Measurements from ENCODE around the gene CTPS1.

Gene CTPS1

DNA sequence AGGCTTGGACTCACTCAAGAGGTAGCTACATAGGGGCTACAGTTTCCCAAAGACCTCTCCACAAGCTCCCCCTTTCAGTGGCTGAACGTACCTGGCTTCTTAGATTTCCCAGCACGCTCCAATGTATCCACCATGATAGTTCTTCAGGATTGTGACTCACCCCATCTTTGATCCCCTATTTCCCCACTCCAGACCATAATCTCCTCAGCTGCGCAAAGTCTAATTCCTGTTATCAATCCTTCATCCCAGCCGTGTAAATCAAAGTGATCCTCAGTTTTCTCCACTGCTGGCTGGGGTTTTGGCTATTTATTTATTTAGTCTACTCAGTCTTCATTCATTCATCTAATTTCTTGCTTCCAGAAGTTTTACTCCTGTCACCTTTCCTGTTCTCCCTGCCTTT, 13.1 kb upstream of the CTPS1 start:
- no peak for DNase-seq (ENCODE audit: low spot score)

DNA sequence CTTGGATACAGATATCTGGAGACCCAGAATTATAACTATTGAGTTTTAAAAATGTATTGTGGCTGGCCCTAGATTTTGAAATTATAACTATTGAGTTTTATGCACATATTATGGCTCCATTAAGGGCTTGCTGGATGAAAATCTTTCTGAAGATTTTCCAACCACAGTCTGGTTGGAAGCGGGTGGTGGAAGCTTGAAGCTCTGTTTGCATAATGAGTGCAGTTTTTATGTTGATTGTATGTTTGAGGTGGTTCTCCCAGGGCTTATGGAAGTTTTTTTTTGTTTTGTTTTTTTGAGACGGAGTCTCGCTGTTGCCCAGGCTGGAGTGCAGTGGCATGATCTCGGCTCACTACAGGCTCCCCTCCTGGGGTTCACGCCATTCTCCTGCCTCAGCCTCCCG, 10.1 kb upstream of the CTPS1 start:
- no peak for DNase-seq (ENCODE audit: low spot score)

DNA sequence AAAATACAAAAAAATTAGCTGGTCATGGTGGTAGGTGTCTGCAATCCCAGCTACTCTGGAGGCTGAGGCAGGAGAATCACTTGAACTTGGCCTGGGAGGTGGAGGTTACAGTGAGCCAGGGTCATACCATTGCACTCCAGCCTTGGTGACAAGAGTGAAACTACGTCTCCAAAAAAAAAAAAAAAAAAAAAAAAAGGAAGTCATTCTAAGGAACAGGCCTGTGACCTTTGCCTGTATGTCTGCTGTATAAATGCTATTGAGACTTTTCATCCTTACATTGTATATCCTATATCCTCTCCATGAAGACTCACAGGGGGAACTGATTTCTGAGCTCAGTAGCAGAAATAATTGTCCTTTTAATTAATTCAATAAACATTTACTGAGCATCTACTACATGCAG, 7.5 kb upstream of the CTPS1 start:
- no peak for DNase-seq (ENCODE audit: low spot score)

DNA sequence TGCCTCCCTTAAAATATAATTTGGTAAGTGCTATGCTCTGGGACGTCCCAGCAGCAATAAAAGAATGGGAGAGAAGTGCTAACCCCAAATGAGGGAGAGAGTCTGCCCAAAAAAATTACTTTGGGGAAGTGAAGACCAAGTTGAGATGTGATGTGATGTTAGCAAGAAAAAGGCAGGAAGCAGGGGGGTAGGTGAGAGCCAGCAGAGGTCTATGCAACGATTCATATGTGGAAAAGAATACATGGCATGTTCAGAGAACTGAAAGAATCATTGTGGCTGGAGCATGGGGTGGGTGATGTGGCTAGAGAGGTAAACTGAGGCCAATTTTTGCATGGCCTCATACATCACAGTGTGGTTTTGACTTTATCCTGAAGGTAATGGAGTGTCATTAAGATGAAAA, 5.6 kb upstream of the CTPS1 start:
- no peak for DNase-seq (ENCODE audit: low spot score)

DNA sequence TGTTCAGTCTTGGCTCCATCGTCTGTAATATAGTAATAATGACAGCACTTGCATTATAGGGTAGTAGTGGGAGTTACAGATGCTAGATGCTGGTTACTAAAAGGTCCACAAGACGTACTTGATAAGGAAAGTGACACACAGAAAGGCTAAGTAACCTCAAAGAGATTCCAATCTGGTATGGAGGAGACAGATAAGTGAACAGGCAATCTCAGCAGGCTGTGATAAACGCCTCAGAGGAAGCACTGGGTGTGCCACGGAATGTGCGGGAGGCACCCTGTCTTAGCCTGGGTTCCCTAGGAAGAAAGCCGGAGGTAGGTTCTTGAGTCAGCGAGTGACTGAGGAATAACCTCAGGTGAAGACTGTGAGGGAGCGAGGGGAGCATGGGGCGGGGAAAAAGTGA, 4.6 kb upstream of the CTPS1 start:
- no peak for DNase-seq (ENCODE audit: low spot score)

DNA sequence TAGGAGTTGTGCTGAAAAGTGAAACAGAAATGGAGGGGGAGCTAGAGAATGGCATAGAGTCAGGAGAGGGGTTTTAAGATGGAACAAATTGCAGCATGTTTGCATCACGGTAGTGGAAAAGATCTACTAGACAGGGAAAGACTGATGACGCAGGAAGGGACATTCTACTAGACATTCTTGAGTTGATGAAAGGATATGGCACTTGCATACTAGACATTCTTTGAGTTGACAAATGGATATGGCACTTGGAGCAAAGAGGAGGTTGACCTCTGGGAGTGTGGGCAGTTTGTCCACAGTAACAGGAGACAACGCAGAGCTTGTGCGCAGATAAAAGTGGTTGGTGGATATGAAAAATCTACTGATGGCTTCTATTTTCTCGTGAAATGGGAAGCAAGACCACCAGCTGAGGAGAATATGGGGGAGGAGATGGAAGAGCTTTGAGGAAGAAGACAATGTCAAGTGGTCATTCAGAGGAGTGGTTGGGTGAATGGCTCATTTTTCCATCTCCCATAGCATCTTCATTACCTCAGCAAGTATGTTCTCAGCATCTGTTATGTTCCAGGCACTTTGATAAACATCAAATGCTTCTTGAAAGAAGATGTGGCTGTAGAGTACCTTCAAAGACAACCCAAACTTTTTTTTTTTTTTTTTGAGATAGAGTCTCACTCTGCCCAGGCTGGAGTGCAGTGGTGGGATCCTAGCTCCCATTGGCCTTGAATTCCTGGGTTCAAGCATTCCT, 2.4 kb upstream of the CTPS1 start:
- DNase-seq (ENCODE audit: low spot score), result no peak

DNA sequence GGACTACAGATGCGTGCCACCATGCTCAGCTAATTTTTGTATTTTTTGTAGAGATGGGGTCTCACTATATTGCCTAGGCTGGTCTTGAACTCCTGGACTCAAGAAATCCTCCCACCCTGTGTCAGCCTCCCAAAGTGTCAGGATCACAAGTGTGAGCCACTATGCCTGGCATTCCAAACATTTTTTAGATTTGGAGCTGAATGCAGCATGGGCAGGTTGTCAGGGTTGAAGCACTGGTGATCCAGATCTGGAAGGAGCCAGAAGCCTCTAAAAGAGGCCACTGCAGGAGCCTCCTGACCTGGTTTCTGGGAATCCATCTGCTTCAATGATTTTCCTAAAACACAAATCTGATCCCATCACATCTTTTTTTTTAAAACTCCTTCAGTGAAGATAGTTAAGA, 1.8 kb upstream of the CTPS1 start:
- no peak for DNase-seq (ENCODE audit: low spot score)

DNA sequence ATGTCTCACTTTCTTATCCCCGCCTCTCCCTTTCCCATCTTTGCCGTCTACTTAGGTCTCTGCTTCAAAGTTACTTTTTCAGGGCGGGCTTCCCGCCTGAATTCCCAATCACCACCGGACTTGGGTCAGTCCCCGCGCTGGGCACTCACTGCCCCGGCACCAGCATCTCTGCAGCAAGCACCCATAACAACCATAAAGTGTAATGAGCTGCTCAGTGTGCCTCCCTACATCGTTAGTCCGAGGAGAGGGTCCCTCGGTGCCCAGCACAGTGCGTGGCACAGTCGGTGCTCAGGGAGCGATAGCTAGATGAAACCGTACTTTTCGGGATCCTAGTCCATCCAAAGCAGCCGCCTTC, 633 bp upstream of the CTPS1 start:
- DNase-seq (ENCODE audit: low spot score), result no peak

DNA sequence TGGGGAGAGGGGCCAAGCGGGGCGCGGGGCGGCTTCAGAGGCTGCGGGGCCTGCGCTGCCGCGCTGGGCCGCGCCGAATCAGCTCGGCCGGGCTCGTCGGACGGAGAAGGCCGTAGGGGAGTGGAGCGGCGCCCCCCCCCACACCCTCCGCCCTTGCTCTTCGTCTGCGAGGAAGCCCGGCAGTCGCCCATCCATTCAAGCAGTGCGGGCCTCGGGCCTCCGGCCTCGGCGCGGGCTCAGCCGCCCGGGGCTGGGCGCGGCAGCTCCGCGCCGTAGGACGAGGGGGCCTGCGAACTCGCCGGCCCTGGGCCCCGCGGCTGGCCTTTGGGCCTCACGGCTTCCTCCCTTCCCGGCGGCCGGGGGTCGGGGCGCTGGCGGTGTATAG, 564 bp downstream of the CTPS1 start:
- DNase-seq (ENCODE audit: low spot score), result no peak

DNA sequence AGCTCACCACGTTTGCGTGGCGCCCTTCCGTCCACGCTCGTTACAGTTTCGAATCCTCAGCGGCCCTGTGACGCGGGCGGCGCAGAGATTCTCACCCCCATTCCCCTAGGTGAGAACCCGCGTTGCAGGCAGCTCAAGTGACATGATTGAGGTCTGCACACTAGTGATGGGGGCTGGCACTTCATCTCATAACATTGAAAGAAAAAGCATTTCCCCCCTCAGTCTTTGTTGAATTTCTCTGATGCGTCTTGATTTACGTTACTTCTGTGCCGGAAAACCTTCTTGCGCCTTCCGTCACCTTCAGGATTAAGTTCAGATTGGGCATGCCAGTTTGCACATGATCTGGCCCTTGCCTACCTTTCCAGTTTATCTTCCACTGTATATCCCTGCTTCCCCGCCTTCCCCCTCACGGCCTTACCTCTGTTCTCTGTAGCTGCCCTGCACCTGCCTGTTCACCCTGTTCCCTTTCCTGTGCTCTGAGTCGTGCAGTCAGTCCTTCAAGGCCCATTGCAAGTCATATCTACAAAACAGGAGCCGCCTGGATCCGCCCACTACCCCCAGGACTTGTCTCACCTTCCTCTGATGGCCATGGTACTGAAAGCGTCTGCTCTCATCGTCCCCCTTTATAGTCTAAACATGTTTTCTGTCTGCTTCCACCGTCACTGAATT, 1.1 kb downstream of the CTPS1 start:
- DNase-seq (ENCODE audit: low spot score), result peak; percentile 20

DNA sequence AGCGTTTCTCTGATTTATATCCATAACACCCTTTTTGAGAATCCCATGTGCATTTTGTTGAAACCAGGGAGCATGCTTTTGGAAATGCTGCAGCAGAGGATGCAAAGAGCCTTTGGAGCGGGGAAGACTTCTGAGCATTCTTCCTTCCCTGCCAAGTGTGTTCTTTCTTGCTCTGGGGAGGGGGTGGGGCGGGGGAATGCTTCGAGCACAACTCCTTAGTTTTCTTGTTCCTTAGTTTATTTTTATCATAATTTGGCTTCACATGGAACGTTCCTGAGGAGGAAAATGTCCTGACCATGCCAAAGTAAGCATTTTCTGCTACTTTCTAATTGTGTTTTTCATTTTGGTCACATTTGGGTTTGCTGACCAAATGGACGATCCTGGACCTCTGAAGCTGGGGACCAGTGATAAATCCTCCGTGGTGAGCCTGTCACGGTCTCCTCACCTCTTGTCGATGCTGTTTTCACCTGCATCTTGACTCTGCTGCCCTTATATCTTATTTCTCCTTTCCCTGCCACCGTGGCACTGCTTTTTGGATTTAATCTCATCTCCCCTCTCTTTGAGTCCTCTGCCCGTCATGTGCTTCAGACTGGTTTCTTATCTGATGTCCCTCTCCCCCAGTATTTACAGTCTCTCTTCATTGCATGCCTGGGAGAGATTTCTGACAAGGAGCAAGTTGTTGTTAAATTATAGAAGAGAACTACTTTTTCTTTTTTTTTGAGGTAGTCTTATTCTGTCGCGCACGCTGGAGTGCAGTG, 2.4 kb downstream of the CTPS1 start:
- DNase-seq (ENCODE audit: low spot score), result no peak

DNA sequence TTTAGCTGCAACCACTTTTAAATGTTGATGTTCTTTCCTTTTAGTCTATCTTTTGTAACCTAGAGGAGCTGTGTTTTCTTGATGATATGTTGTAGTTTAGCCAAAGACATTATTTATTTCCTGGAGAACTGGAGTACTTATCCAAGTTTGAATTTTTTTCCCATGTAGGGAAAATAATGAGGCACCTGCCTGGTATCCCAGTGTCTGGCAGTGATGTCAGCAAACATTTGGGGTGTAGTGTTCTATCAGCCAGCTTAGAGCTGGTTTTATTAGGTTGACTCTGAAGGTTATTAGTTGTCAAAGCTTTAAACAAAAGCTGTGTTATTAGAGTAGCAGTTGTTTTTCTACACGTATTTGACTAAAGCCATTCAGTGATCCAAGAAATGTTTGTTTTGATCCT, 3.2 kb downstream of the CTPS1 start:
- no peak for DNase-seq (ENCODE audit: low spot score)

DNA sequence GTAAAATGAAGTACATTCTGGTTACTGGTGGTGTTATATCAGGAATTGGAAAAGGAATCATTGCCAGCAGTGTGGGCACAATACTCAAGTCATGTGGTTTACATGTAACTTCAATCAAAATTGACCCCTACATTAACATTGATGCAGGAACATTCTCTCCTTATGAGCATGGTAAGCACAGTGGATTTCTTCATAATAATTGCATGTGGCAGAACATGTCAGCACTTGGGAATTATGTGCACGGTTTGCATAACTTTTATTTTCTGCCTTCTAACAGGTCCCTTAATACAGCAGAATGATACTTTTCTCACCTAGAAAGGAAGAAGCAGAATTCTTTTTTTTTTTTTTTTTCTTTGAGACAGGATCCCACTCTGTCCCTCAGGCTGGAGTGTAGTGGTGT, 3.8 kb downstream of the CTPS1 start:
- DNase-seq (ENCODE audit: low spot score), result no peak

DNA sequence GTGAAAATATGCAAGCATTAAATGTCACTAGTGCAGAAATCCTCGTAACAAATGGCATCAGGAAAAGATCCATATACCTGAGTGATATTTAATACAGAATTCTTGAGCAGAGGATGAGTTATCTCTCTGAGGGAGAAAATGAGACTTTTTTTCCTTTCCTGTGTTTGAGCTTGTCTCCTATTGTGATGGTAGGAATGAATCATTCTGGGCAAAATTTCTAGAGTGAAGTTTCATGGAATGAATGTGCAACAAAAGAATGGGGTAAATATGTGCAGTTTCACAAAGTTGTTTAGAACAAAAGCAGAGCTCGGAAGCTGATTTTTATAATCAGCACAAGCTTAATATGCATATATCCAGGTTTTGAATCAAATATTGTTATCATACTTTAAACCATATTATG, 4.6 kb downstream of the CTPS1 start:
- DNase-seq (ENCODE audit: low spot score), result no peak

DNA sequence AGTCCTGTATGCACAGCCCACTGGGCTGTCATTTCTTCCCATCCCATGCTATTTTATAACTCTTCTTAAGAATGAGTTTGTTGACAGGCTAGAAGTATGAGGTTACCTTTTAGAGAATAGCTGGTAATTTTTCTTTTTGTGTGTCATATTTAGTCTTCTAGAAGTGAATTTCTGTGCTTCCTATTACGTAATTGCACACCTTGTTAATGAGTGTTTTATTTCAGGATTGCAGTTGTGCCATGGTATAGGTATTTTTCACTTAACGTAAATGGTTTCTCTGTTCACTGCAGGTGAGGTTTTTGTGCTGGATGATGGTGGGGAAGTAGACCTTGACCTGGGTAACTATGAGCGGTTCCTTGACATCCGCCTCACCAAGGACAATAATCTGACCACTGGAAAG, 5.0 kb downstream of the CTPS1 start:
- no peak for DNase-seq (ENCODE audit: low spot score)

DNA sequence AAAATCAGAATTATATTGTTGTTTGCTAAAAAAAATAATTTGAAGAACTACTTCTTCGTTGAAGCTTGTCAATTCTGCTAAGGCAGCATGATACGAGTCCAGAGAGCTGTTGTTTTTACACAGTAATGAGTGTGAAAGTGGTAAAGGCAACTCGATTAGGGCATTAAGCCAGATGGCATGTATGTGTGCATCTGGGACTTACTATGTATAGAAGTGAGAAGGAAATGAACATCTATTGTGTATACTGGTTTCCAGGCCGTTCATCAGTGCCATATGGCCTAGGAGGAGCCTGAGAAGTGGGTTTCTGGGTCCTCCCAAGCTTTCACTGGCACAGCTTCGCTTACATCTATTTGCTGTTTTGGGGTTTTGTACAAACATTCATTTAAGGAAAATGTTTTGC, 5.7 kb downstream of the CTPS1 start:
- no peak for DNase-seq (ENCODE audit: low spot score)

DNA sequence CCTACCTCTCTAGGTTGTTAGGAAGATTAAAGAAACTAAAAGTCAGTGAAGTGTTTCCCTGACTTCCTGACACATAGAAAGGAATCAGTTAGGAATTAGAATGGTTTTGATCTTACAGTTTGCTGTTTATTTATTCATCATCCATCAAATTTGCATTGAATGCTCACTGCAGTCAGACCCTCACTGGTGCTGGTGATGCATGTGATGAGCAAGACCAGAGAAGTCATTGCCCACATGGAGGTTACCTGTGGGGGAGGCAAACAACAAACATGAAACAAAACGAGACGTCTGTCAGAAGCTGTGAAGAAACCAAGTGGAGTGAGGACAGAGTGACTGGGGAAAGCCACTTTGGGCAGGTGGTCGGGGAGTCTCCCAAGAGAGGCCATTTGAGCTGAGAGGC, 6.4 kb downstream of the CTPS1 start:
- DNase-seq (ENCODE audit: low spot score), result no peak

DNA sequence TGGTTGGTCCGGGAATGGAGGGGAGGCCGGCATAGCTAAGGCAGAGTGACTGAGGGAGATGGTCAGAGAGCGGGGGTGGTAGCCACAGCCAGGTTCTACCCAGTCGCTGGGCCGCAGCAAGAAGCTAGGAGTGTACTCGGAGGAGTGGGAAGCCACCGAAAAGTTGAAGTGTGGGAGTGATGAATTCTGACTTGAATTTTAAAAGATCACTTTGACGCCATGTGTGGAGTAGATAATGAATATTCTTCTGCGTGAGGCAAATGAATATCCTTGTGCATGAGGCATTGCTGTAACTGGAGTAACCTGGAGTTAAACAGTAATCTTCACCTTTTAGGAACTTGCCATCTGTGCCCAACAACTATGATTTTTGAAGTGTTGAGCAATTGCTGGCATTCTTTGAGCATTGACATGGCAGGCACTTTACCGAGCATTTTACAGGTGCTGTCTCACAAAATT, 6.9 kb downstream of the CTPS1 start:
- DNase-seq (ENCODE audit: low spot score), result no peak

DNA sequence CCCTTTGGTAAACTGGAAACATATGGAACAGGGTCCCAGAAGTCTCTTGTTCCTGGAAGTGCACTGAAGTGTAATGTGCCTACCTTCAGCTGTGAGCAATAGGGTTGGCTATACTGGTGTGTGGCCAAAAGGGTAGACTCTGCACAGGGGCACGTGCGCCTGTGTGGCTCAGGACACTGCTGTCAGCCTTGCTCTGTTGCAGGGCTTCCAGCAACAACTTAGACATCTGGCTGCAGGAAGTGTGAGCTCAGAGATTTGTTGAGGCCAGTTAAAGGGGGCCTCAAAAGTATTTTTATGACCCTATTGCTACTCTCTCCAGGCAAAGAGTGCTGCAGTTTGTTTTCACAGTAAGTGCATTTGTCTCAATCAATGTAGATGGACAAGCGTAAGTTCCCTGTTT, 7.5 kb downstream of the CTPS1 start:
- no peak for DNase-seq (ENCODE audit: low spot score)

DNA sequence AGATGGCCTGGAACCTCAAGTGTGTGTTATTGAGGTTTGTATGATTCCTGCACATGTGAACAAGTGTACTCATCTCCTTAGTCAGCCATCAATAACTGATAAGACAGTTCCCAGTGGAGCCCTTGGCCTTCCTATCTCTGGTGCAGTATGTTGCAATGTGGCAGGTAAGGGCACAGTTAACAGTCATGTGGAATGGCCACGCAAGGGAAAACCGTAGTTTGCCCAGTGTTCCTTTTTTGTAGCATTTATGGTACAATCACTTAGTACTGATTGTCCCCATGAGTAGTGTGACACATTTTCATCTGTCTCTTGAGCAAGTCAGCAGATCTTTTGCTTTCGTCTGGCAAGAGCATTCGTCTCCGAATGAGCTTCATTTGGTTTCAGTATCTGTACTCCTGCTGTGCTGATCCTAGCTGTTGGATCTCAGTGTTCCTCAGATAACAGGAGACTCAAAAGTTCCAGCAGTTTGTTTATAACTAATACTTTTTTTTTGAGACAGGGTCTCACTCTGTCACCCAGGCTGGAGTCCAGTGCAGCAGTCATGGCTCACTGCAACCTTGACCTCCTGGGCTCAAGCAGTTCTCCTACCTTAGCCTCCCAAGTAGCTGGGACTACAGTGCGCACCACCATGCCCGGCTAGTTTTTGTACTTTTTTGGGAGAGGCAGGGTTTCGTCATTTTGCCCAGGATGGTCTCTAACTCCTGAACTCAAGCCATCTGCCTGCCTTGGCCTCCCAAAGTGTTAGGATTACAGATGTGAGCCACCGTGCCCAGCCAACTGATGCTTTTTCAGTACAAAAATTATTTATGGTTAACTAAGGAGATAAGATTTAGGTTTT, 8.2 kb downstream of the CTPS1 start:
- no peak for DNase-seq (ENCODE audit: low spot score)

DNA sequence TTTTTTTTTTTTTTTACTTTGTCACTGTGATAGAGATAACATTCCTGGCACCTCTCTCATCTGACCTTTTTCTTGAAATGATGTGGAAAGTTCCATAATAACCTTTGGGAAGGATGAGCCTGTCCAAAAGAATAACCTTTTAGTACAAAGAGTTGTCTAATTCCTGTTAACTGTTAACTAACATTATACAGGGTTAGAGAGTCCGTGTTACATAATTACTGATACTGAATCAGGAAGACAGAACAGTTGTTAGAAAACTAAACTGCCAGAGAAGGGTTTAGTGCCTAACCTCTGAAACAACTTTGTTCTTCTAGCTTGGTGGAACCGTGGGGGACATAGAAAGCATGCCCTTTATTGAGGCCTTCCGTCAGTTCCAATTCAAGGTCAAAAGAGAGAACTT, 8.8 kb downstream of the CTPS1 start:
- DNase-seq (ENCODE audit: low spot score), result no peak

DNA sequence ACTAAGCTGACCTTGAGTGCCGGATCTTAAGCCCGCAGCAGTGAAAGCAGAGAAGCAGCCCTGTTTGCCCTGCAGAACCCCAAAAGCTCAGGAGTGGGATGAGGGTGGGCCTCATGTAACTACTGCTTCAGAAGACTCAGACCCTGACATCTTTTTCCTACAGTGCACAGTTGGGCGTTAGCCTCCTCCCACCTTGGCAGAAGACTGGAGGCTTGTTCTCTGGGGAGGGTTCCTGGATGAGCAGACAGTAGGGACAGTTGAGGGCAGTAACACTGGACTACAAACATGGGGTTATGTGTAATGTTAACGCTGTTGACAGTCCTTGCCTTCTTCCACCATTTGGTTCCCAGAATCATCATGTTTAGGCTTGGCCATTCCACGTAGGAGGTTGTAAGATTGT, 9.6 kb downstream of the CTPS1 start:
- DNase-seq (ENCODE audit: low spot score), result no peak

DNA sequence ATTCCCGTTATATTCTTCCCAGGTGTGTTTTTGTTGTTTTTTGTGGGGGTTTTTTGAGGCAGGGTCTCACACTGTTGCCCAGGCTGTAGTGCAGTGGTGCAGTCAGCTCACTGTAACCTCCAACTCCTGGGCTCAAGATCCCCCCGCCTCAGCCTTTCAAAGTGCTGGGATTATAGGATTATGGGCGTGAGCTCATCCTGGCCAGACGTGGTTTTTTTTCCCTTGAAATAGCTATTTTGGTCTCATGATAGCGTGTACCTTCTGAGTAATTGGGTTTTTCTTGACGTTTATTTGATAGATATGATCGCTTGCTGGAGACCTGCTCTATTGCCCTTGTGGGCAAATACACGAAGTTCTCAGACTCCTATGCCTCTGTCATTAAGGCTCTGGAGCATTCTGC, 17.6 kb downstream of the CTPS1 start:
- no peak for DNase-seq (ENCODE audit: low spot score)

All from CD4-positive, alpha-beta T cell treated with Interleukin-6 at 100 ng/mL for 8 hours (primary cell).